GM18520 (cell line): Measurements from ENCODE around the gene CHSY3.

Experiments used
- ATAC-seq: cut with Tn5 transposase; IDR thresholded peaks from one replicate; pipeline ENCODE4 v1.9.1; 2021; ENCODE audit not compliant: unreplicated experiment

The CHSY3 gene

GRCh38 chr5:130021000-130021399 lies 116.7 kb downstream of the CHSY3 start:
- ATAC-seq, result no peak

- no peak for ATAC-seq
Observed at GRCh38 chr5:130021876-130022275, 117.6 kb downstream of the CHSY3 start.

- ATAC-seq, result no peak
Observed at GRCh38 chr5:130023604-130024003, 119.3 kb downstream of the CHSY3 start.

GRCh38 chr5:130024006-130024405 lies 119.7 kb downstream of the CHSY3 start:
- ATAC-seq, result no peak

GRCh38 chr5:130025511-130025910 lies 121.2 kb downstream of the CHSY3 start:
- ATAC-seq, result no peak

- ATAC-seq, result no peak
Observed at GRCh38 chr5:130032807-130033206, 128.5 kb downstream of the CHSY3 start.

- ATAC-seq, result no peak
Observed at GRCh38 chr5:130034566-130035210, 130.4 kb downstream of the CHSY3 start.

- ATAC-seq, result no peak
Observed at GRCh38 chr5:130035388-130035787, 131.1 kb downstream of the CHSY3 start.

- no peak for ATAC-seq
Observed at GRCh38 chr5:130037905-130038304, 133.6 kb downstream of the CHSY3 start.

- no peak for ATAC-seq
Observed at GRCh38 chr5:130043834-130044233, 139.6 kb downstream of the CHSY3 start.

GRCh38 chr5:130045334-130045733 lies 141.1 kb downstream of the CHSY3 start:
- peak; percentile 43 for ATAC-seq

- ATAC-seq, result no peak
Observed at GRCh38 chr5:130050585-130050984, 146.3 kb downstream of the CHSY3 start.

GRCh38 chr5:130052752-130053151 lies 148.5 kb downstream of the CHSY3 start:
- no peak for ATAC-seq

- ATAC-seq, result no peak
Observed at GRCh38 chr5:130055572-130055971, 151.3 kb downstream of the CHSY3 start.

GRCh38 chr5:130061746-130062145 lies 157.5 kb downstream of the CHSY3 start:
- ATAC-seq, result no peak

GRCh38 chr5:130063603-130064002 lies 159.3 kb downstream of the CHSY3 start:
- ATAC-seq, result no peak

- ATAC-seq, result no peak
Observed at GRCh38 chr5:130064484-130064883, 160.2 kb downstream of the CHSY3 start.

- ATAC-seq, result no peak
Observed at GRCh38 chr5:130065617-130066016, 161.4 kb downstream of the CHSY3 start.

GRCh38 chr5:130066644-130067043 lies 162.4 kb downstream of the CHSY3 start:
- no peak for ATAC-seq

- ATAC-seq, result no peak
Observed at GRCh38 chr5:130067364-130067763, 163.1 kb downstream of the CHSY3 start.

GRCh38 chr5:130068101-130068500 lies 163.8 kb downstream of the CHSY3 start:
- no peak for ATAC-seq

- ATAC-seq, result no peak
Observed at GRCh38 chr5:130068988-130069387, 164.7 kb downstream of the CHSY3 start.

- no peak for ATAC-seq
Observed at GRCh38 chr5:130074820-130075219, 170.6 kb downstream of the CHSY3 start.
